ENCODE data around the gene PDRG1. TPM values are rescaled to one million over a fixed set of nuclear protein-coding genes. Genes with fewer than 3 reads are reported as not detected.

The PDRG1 gene
- total and polyA plus RNA-seq, 12 donors: 6.4 to 12.8 (median 7.5) TPM

DNA sequence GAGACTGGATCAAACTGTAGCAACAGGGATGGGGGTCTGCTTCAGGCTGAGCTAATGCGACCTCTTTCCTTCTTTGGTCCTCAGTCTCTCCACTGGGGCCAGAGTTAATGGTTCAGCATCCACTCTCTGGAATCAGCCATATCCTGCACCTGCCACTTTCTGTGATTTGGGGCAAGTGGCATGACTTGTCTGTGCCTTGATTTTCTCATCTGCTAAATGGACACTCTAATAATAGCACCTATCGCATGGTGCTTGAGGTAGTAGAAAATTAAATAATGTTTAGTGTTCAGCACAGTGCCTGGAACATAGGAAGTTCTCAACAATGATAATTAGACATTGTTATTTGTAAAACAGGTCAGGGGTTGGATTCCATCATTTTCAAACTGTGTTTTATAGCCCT lies 22.4 kb upstream of the PDRG1 start:
- Histone ChIP-seq H3K4me1 (no peaks in the 10 kb centered on the region), H3K9me3 (no peaks in the 10 kb centered on the region), H3K36me3 (no peaks in the 10 kb centered on the region), H3K27me3 (peaks cover 0 to 44% (median 22%) of the 10 kb centered on the region in 7 donors), H3K4me3 (no peak overlapping the region), H3K27ac (no peak overlapping the region)
- intact Hi-C loops (cut with DNase I): no loop called here
- TF ChIP-seq, protein P1, sequence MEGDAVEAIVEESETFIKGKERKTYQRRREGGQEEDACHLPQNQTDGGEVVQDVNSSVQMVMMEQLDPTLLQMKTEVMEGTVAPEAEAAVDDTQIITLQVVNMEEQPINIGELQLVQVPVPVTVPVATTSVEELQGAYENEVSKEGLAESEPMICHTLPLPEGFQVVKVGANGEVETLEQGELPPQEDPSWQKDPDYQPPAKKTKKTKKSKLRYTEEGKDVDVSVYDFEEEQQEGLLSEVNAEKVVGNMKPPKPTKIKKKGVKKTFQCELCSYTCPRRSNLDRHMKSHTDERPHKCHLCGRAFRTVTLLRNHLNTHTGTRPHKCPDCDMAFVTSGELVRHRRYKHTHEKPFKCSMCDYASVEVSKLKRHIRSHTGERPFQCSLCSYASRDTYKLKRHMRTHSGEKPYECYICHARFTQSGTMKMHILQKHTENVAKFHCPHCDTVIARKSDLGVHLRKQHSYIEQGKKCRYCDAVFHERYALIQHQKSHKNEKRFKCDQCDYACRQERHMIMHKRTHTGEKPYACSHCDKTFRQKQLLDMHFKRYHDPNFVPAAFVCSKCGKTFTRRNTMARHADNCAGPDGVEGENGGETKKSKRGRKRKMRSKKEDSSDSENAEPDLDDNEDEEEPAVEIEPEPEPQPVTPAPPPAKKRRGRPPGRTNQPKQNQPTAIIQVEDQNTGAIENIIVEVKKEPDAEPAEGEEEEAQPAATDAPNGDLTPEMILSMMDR (IDR thresholded peaks at IDR 0.05): no peak
- no peak for ATAC-seq
- no peak for DNase-seq
- 84 to 94% methylated on average over 2 of the region's 2 CpGs for WGBS, 2 donors

DNA sequence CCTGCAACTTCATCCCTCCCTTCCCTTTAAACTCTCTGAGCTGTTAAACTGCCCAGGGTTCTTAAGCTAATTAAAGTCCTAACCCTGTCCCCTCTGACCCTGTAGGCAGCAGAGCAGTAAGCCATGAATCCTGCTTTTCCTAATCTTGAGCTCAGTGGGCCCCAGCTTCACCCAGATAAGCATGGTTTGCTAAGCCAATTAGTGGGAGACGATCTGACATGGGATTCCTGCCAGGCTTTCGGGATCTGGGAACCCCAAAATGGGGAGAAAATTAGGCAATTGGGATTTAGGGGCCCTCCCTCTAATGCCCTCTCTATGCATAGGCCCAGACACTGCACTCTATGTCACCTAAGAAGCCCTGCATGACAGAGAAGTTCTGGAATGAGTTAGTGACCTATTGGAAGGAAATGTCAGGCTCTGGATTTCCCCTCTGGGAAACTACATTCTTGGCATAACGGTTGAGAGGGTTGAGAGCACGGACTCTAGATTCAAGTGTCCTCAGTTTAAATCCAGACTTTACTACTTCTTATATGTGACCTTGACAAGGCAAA lies 20.7 kb upstream of the PDRG1 start:
- intact Hi-C loops (cut with DNase I): no loop called here
- Histone ChIP-seq H3K9me3 (no peaks in the 10 kb centered on the region), H3K4me3 (no peak overlapping the region), H3K4me1 (peaks cover 0 to 9% (median 0%) of the 10 kb centered on the region in 9 donors), H3K27me3 (peaks cover 0 to 59% (median 30%) of the 10 kb centered on the region in 7 donors), H3K36me3 (no peaks in the 10 kb centered on the region), H3K27ac (no peak overlapping the region)
- TF ChIP-seq, protein P1 (IDR thresholded peaks at IDR 0.05): no peak
- DNase-seq: no peak
- WGBS, 2 donors: 14 to 19% methylated on average over 4 of the region's 4 CpGs
- no peak for ATAC-seq

DNA sequence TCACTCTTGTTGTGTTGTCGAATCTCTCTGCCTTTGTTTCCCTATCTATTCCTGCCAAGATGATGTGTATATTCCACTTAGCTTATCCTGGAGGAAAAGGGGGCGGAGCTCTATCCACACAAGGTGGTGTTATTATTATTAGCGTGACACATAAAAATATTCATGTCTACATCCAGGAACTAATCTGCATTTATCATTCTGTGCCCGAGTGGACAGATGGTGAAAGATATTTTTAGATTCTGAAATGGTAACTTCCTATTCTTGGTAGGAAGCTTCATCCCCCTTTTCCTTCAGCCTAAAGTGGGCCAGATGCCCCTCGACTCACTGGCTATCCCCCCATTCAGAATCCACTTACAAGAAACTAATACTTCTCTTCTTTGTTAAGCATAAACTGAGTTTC lies 18.1 kb upstream of the PDRG1 start:
- peaks cover 7 to 69% (median 51%) of the 10 kb centered on the region in 7 donors for H3K27me3 ChIP-seq
- WGBS, 2 donors: 49 to 61% methylated on average over 5 of the region's 5 CpGs
- no peak overlapping the region for H3K27ac ChIP-seq
- H3K36me3 ChIP-seq: no peaks in the 10 kb centered on the region
- peaks cover 0 to 10% (median 0%) of the 10 kb centered on the region in 9 donors for H3K4me1 ChIP-seq
- no peak overlapping the region for H3K4me3 ChIP-seq
- no peaks in the 10 kb centered on the region for H3K9me3 ChIP-seq
- intact Hi-C loops (cut with DNase I): loop anchor here in 1 of 10 donors (10.0 kb wide), 1 partner anchor 55 kb away; no protein-coding TSS in a partner anchor
- TF ChIP-seq, protein P1 (IDR thresholded peaks at IDR 0.05): no peak
- ATAC-seq (no peak), DNase-seq (no peak)

DNA sequence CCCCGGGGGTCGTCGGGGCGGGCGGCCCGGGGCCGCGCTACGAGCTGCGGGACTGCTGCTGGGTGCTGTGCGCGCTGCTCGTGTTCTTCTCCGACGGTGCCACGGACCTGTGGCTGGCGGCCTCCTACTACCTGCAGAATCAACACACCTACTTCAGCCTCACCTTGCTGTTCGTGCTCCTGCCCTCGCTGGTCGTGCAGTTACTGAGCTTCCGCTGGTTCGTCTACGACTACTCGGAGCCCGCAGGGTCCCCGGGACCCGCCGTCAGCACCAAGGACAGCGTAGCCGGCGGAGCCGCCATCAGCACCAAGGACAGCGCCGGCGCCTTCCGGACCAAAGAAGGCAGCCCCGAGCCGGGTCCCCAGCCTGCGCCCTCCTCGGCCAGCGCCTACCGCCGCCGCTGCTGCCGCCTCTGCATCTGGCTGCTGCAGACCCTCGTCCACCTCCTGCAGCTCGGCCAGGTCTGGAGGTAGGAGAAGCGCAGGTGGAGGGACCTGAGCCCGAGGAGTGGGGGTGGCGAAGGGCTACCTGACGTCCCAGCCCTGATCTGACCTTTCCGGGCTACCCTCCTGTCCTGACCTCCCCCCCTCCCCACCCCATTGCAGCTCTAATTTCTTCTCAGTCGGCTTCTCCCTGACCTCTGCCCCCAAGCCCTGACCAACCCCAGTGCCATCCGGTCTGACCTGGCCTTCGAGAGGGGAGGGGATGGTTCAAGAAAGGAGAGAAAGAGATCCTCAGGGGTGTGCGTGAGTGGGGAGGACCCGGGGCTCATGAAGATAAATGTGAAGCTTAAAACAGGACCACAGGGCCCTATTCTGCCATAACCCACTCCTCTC lies 16.7 kb upstream of the PDRG1 start:
- ATAC-seq (peak; percentile 88 to 97 (median 92)), DNase-seq (peak; percentile 71 to 82)
- H3K4me1 ChIP-seq: peaks cover 0 to 10% (median 0%) of the 10 kb centered on the region in 9 donors
- H3K36me3 ChIP-seq: no peaks in the 10 kb centered on the region
- H3K27me3 ChIP-seq: peaks cover 7 to 62% (median 52%) of the 10 kb centered on the region in 7 donors
- H3K27ac ChIP-seq: no peak overlapping the region
- intact Hi-C loops (cut with DNase I): loop anchor here in 1 of 10 donors (10.0 kb wide), 1 partner anchor 56 kb away; no protein-coding TSS in a partner anchor
- TF ChIP-seq, protein P1 (IDR thresholded peaks at IDR 0.05): no peak
- H3K4me3 ChIP-seq: peak overlapping the region in 1 of 10 donors; percentile 41
- H3K9me3 ChIP-seq: no peaks in the 10 kb centered on the region
- 3% methylated on average over 49 to 56 of the region's 57 CpGs for WGBS, 2 donors
